ENCODE results near the gene SLC10A3. TPM values are rescaled to one million over a fixed set of nuclear protein-coding genes. Genes with fewer than 3 reads are reported as not detected.

SLC10A3 gene, protein sequence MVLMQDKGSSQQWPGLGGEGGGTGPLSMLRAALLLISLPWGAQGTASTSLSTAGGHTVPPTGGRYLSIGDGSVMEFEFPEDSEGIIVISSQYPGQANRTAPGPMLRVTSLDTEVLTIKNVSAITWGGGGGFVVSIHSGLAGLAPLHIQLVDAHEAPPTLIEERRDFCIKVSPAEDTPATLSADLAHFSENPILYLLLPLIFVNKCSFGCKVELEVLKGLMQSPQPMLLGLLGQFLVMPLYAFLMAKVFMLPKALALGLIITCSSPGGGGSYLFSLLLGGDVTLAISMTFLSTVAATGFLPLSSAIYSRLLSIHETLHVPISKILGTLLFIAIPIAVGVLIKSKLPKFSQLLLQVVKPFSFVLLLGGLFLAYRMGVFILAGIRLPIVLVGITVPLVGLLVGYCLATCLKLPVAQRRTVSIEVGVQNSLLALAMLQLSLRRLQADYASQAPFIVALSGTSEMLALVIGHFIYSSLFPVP
- total RNA-seq: 2.8 TPM

DNA sequence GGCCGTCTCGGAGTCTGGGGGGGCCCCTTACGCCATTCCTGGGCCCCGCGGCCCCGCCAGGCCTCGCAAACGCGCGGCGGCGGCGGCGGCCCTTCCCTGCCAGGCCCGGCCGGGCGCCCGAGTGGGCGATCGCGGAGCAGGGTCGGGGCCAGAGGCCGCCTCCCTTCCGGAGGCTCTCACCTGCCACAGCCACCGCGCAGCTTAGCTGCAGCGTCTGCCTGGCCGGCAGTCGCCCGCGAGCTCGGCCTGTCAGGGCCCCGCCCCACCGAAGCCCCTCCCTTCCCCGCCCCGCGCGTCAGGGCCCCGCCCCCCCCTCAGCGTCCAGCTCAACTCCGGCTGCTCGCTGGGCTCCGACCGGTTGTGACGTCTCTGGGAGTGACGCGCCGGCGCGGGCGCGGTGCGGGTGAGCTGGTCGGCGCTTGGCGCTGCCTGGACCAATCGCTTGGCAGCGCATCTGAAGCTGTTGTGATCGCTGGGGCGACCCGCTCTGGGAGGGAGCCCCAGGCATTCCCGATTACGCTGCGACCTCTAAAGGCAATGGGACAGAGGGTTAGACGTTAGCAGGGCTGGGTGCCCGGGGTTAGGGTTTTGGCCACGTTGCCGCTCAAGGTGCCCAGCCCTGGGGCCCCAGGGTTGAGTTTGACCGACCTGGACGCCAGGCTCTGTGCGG, at the start of gene SLC10A3:
SLC10A3 (minus strand) TSS at position 216 of the 670 bp plus-strand sequence. CDS start 1,689 bp downstream, outside the sequence.

DNA sequence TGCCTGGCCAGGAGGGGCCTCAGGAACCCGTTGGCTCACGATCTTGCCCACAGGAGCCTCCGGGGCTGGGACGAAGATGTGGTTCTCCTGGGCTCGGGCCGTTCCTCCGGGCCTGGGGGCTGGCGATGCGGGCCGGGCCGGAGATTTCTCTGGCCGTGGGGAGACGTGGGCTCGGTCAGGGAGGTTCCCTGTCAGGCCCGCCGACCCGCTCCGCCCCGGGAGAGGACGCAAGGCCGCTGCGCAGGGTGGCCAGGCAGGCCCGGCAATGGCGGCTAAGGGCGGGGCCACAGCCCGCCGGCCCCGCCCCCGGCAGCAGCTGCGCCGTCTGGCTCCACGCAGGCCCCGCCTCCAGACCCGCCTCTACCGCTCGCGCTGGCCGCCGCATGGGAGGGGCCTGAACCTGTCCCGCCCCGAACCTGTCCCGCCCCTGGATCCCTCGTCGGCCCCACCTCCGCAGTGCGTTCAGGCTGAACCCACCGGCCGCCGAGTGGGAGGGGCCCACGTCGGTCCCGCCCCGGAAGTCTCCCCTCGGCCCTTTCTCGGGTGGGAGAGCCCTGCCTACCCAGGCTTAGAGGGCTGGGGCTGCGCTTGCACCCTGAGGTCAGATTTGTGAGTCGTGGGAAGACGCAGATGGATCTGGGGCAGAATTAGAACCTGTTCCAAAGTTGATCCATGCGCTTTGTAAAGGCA, 25.7 kb upstream of the SLC10A3 start, which contains the start of gene FAM3A:
FAM3A (minus strand) TSS at position 267 of the 690 bp plus-strand sequence. CDS start 460 bp downstream, outside the sequence.

DNA sequence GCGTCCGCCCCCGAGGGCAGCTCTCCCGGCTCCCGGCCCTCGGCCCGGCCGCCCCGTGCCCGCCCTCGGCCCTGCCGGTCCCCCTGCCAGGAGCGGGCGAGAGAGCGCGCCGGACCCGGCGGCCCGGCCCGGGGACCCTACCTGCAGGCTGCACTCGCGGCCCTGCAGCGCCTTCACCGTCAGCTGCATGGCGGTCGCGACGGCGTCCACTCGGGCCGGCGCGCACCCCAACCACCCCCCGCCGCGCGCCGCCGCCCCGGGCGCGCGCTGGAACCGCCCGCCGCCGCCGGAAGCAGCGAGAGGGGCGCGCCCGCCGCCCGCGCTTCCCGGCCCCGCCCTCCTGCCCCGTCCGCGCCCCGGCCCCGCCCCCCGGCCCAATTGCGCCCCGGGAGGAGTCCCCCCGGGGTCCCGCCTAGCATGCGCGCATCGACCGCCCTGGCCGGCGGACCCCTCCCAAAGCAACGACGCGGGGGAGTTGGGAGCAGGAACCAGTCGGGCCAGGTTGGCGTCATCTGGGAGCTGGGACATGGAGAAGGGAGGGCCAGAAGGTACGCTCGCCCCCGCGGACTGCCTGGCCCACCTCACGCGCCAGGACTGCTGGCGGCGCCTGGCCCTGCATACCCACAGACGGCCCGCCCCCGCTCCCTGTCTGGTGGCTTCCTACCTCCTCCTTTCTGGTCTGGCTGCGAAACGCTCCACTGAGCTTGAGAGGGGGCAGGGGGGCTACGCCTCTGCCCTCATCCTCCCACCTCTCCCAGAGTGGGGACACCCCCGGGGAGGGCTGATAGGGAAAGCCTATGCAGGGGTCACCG, 3.8 kb downstream of the SLC10A3 start, which contains the start of gene UBL4A:
UBL4A (minus strand) TSS at position 220 of the 812 bp plus-strand sequence; CDS start at position 189, 31 bp downstream.

DNA sequence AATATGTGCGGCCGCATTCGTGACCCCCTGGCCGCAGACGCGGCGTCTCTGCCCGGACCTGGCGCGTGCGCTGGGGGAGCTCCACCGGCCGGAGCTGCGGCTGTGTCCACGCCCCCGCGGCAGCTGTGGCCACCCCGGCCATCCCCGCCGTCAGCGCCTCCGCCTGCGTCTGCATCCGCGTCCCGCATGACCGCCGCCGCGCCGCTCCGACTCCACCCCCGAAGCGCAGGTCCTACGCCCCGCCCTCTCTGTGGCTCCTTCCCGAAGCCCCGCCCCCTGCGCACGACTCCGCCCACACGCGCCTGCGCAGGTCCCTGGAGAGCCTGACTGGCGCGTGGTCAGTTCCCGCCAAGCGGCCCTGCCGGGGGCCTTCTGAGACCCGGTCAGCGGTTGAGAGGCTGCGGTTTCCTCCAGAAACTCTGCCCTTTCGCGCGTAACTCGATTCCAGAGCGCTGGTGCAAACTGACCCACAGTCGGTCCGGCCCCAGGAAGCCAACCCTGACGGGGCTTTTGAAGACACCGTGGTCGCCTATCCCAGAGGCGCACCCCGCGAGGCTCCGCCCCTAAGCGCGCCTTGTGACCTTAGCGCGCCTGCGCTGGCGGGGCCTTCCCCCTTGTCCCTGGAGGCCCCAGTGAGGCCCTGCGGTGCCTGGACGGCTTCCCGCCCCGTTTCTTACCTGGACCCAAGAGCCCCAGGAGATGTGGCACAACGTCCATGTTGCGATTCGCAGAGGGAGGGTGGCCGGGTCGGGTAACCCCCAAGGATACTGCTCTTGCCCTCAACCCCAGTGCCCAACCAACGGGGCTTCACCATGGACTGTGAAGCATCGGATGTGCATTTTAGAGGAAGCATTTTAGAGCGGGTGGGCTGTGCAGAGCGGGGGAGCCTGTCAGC, 11.5 kb downstream of the SLC10A3 start, which contains the start of gene LAGE3:
LAGE3 (minus strand) TSS at position 554 of the 895 bp plus-strand sequence; CDS start at position 188, 366 bp downstream.

DNA sequence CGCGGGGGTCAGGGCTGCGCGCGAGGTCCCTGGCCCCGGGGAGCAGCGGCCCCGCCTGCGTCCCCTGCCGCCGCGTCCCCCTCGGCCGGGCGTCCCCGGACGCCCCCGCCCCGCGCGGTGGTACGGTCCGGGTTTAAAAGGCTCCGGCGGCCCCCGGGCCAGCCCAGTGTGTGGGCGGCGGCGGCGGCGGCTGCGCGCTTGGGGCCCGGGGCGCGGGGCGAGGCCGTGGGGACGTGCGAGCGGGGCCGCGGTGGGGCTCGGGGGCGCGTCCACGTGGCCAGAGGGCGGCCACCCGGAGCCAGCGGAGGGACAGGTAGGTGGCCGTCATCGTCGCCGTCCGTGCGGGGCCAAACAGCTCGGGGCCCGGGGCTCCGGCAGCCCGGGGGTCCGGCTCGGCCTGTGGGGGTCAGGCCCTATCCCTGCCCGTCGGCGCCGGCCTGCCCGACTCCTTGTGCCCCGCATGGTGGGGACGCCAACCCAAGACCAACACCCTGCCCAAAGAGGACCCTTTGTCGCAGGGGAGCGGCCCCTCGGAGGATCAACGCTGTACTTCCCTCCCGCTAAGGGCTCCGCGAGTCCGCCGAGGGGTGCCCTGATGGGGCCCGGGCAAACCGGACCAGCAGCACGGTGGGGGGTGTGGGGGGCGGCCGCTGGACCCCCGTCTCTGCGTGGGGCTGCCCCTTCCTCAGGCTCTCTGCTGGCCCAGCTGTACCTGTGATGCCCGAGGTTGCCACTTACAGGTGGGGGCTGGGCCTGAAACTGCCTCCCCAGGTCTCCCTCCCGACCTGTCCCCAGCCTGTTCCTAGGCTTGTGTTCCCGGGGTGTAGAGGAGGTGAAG, 32.1 kb downstream of the SLC10A3 start, which contains the start of gene PLXNA3:
PLXNA3 (plus strand) TSS at position 166 of the 838 bp plus-strand sequence. CDS start 1,903 bp downstream, outside the sequence.

DNA sequence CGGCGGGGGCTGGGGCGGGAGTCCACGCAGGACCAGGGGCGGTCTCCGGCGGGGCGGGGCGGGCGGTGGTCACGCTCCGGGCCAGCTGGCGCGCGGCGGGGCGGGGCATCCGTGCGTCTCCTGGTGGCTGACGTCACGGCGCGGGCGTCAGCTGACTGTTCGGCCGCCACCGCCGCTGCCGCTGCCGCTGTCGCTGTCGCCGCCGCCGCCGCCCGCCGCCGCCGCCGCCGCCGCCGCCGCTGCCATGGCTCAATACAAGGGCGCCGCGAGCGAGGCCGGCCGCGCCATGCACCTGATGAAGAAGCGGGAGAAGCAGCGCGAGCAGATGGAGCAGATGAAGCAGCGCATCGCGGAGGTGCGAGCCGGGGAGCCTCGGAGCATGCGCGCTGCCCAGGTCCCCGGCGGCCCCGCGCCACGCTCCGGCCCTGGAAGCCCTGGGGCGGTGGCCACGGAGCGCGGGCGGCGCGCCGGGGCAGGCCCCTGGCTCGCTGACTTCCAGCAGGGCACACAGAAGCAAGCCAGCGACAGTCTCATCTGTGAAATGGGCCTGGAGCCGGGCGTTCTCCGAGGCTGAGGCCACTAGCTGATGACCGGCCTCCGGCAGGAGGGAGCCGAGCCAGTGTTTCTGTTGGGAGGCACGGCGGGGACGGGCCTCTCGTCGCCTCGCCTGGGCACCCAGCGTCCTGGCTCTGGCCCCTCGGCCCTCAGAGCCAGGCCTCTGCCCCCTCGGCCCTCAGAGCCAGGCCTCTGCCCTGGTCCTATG, 46.3 kb downstream of the SLC10A3 start, which contains the start of gene FAM50A:
FAM50A (plus strand) TSS at position 150 of the 763 bp plus-strand sequence; CDS start at position 245, 95 bp downstream.

Small RNA genes within 50 kb of the gene (small RNA-seq; reads per million reads assigned to genes)
- gene MIR6858 (ENCODE audit: low replicate concordance): 0.09 reads per million
- gene RN7SL697P (ENCODE audit: low replicate concordance): not detected

Other genes with a start within 250 kb of the SLC10A3 start
- not detected for gene OPN1MW3, start 233.0 kb downstream of the SLC10A3 start, total RNA-seq
- not detected for gene TEX28, start 195.5 kb downstream of the SLC10A3 start, total RNA-seq
- 1.9 TPM for gene TKTL1, start 194.8 kb downstream of the SLC10A3 start, total RNA-seq
- gene FLNA, start 116.0 kb downstream of the SLC10A3 start, total RNA-seq: 148 TPM
- 17.8 TPM for gene EMD, start 111.3 kb downstream of the SLC10A3 start, total RNA-seq
- 2,083 TPM for gene RPL10, start 92.3 kb downstream of the SLC10A3 start, total RNA-seq
- 5.6 TPM for gene DNASE1L1, start 81.4 kb downstream of the SLC10A3 start, total RNA-seq
- 25.7 TPM for gene TAFAZZIN, start 79.1 kb downstream of the SLC10A3 start, total RNA-seq
- 55.7 TPM for gene ATP6AP1, start 62.0 kb downstream of the SLC10A3 start, total RNA-seq
- gene GDI1, start 53.5 kb downstream of the SLC10A3 start, total RNA-seq: 301 TPM
- gene FAM50A, start 46.5 kb downstream of the SLC10A3 start, total RNA-seq: 31.6 TPM
- 53.2 TPM for gene PLXNA3, start 32.3 kb downstream of the SLC10A3 start, total RNA-seq
- gene LAGE3, start 11.3 kb downstream of the SLC10A3 start, total RNA-seq: 9.4 TPM
- gene UBL4A, start 4.0 kb downstream of the SLC10A3 start, total RNA-seq: 37.9 TPM
- 13.8 TPM for gene FAM3A, start 25.6 kb upstream of the SLC10A3 start, total RNA-seq
- 32.9 TPM for gene G6PD, start 56.2 kb upstream of the SLC10A3 start, total RNA-seq
- 5.9 TPM for gene IKBKG, start 57.0 kb upstream of the SLC10A3 start, total RNA-seq
- not detected for gene CTAG1A, start 94.5 kb upstream of the SLC10A3 start, total RNA-seq
- gene CTAG1B, start 128.7 kb upstream of the SLC10A3 start, total RNA-seq: not detected
- not detected for gene CTAG2, start 162.9 kb upstream of the SLC10A3 start, total RNA-seq